ENCODE data around the gene HSPA4L. TPM values are rescaled to one million over a fixed set of nuclear protein-coding genes. Genes with fewer than 3 reads are reported as not detected.
A peak's percentile ranks its signal among the peaks of the same experiment; 100 is the strongest.

HSPA4L gene
- total RNA-seq, 2 experiments from 2014 or later, result 0.16 to 0.26 TPM

- peaks cover 45% of the 10 kb centered on the region for H3K36me3 Mint-ChIP-seq (ENCODE audit: low read depth)
- no peaks in the 10 kb centered on the region for H3K9me3 Mint-ChIP-seq (ENCODE audit: insufficient read depth)
- H3K4me1 Mint-ChIP-seq (ENCODE audit: low read depth), result peaks cover 35% of the 10 kb centered on the region
- peak; percentile 43 for ATAC-seq
- POLR2A ChIA-PET, result interaction anchor here (0.7 to 3.1 kb wide), 7 partner anchors 16 to 931 kb away, joined by 3 to 38 read pairs (median 3); partner anchors contain the start of genes ABHD18, HSPA4L, LARP1B and MFSD8
- H3K27ac Mint-ChIP-seq, result peak overlapping the region; percentile 95
- peak overlapping the region; percentile 90 for H3K4me3 Mint-ChIP-seq
- CTCF ChIA-PET, result interaction anchor here (1.9 to 2.8 kb wide), 2 partner anchors 8 to 84 kb away, joined by 4 to 14 read pairs; partner anchors contain the start of genes ABHD18 and MFSD8
- DNase-seq, result no peak
- no peaks in the 10 kb centered on the region for H3K27me3 Mint-ChIP-seq (ENCODE audit: low read depth)
These were observed 99.4 kb downstream of the HSPA4L start for GRCh38 chr4:127881563-127881864.

GRCh38 chr4:127888559-127888958 is 106.4 kb downstream of the HSPA4L start:
- Mint-ChIP-seq H3K4me1 (ENCODE audit: low read depth) (peaks cover 25% of the 10 kb centered on the region), H3K4me3 (no peak overlapping the region), H3K9me3 (ENCODE audit: insufficient read depth) (no peaks in the 10 kb centered on the region), H3K36me3 (ENCODE audit: low read depth) (peaks cover 54% of the 10 kb centered on the region), H3K27ac (no peak overlapping the region), H3K27me3 (ENCODE audit: low read depth) (no peaks in the 10 kb centered on the region)
- POLR2A ChIA-PET, result interaction anchor here (1.3 kb wide), 1 partner anchor 77 kb away, joined by 3 read pairs; the partner anchor contains the start of genes ABHD18 and MFSD8
- no peak for ATAC-seq
- CTCF ChIA-PET, result no interaction called here
- no peak for DNase-seq

- Mint-ChIP-seq H3K4me1 (ENCODE audit: low read depth) (peaks cover 23% of the 10 kb centered on the region), H3K27me3 (ENCODE audit: low read depth) (no peaks in the 10 kb centered on the region), H3K9me3 (ENCODE audit: insufficient read depth) (no peaks in the 10 kb centered on the region), H3K4me3 (no peak overlapping the region), H3K36me3 (ENCODE audit: low read depth) (peaks cover 56% of the 10 kb centered on the region), H3K27ac (no peak overlapping the region)
- POLR2A ChIA-PET, result interaction anchor here (1.3 kb wide), 1 partner anchor 171 kb away, joined by 4 read pairs; the partner anchor contains the start of gene LARP1B
- no peak for ATAC-seq
- CTCF ChIA-PET, result interaction anchor here (1.4 to 1.7 kb wide), 2 partner anchors 9 to 75 kb away, joined by 4 to 5 read pairs; partner anchors contain the start of genes ABHD18, MFSD8 and PLK4
- no peak for DNase-seq
These were observed 107.8 kb downstream of the HSPA4L start for GRCh38 chr4:127889903-127890302.

Other genes with a start within 250 kb of the HSPA4L start
- under 1 TPM; 0.16 to 0.37 TPM for gene INTU, start 149.4 kb upstream of the HSPA4L start, total RNA-seq
- gene SLC25A31, start 51.9 kb upstream of the HSPA4L start, total RNA-seq, result not detected
- gene PLK4, start 98.6 kb downstream of the HSPA4L start, total RNA-seq, result 10 to 100 TPM; 62.1 to 65.9 TPM
- 10 to 100 TPM; 14.0 to 17.7 TPM for gene MFSD8, start 182.9 kb downstream of the HSPA4L start, total RNA-seq
- 10 to 100 TPM; 26.4 to 26.5 TPM for gene ABHD18, start 183.1 kb downstream of the HSPA4L start, total RNA-seq

All from activated CD8-positive, alpha-beta T cell treated with anti-CD3 and anti-CD28 coated beads, Interleukin-2, amount 10 ng/mL, durations not matched to agents 7 days and 5 days (primary cell).